GM21526 (cell line): ENCODE data around the gene RNF175.
A peak's percentile ranks its signal among the peaks of the same experiment; 100 is the strongest.
"Not testable (repeated sequence)": the region's sequence is repeated elsewhere in the genome, so short reads cannot be mapped to it uniquely, and the experiment has no call there.

Source experiments
- ATAC-seq: cut with Tn5 transposase; IDR thresholded peaks from one replicate; pipeline ENCODE4 v1.9.1; 2021; ENCODE audit warnings: moderate library complexity; ENCODE audit not compliant: unreplicated experiment, low FRiP score

Gene RNF175

DNA sequence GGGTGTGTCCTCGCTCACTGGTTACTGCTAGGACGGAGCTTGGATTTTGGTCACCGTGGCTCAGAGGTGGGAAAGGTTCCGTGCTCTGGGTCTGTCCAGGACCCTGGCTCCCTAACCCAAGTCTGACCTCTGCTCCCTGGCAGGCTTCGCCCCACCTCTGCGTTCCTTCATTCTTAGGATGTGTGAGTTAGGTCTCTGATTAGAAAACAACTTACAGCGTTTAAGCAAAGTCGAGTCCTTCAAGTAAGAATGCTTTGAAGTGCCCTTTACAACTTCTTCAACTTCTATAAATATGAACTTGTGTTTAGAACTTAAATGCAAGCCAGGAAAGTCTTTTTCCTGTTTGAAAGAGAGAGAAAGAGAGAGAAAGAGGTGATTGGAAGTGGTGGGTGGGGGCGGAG lies 74.9 kb downstream of the RNF175 start:
- ATAC-seq, result no peak

DNA sequence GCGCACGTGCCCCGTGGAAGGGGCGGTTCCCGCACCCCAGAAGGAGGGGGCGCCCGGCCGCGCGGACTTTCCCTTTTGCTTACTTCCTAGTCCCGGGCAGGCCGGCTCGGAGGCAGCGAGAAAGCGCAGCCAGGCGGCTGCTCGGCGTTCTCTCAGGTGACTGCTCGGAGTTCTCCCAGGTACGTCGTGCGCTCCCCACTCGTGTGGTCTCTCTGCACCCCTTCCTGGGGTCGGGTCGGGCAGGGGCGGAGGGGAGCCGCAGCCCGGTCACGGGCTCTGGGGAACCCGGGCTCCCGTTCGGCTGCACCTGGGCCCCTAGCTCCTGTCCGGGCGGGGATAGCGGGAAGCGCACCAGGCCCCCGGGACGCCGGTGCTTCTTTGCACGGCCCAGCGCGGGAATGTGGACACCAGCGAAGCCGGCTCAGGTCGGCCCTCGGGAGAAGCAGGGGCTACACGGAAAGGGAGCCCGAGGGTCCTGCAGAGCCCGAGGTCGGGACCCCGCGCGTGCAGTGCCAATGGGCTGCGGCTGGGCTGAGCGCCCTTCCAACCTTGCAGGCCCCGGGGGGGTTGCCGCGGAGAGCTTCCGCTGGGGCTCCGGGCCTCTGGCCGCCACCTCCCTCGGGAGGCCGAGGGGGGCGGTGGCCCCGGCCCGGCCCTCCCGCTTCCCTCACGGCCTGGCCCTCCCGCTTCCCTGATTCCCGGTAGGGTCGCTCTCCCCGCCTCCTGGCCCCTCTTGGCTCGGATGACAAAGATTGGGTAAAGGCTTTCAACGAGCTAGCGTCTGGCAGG lies 75.4 kb downstream of the RNF175 start, which contains the start of gene TLR2:
TSS of gene TLR2 (plus strand) at position 99 of the 789 bp plus-strand sequence. CDS start 18,628 bp downstream, outside the sequence.
- ATAC-seq, result peak; percentile 94

DNA sequence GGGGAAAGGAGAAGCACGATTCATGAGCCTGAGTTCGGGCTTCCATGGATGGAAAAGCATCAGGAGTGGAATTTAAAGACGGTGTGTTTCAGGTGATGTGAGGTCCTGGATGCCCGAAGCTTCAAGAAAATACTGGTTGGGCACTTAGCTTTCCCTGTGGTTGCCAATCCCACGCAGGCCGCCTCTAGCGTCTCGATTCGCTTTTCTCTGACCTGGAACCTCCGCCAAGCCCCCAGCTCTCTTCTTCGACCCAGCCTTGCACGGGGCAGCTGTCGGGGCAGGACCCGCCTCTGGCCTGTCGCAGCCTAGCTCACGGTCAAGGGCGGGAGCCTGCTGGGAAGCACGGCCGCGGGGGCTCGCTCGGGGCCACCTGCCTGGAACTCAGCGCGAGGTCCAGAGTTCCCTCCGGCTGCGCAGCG lies 76.1 kb downstream of the RNF175 start:
- ATAC-seq, result no peak

GRCh38 chr4:153679486-153679885 lies 80.3 kb downstream of the RNF175 start:
- no peak for ATAC-seq

GRCh38 chr4:153676984-153677383 lies 82.8 kb downstream of the RNF175 start:
- ATAC-seq, result no peak

- no peak for ATAC-seq
Observed at GRCh38 chr4:153676486-153676885, 83.3 kb downstream of the RNF175 start.

DNA sequence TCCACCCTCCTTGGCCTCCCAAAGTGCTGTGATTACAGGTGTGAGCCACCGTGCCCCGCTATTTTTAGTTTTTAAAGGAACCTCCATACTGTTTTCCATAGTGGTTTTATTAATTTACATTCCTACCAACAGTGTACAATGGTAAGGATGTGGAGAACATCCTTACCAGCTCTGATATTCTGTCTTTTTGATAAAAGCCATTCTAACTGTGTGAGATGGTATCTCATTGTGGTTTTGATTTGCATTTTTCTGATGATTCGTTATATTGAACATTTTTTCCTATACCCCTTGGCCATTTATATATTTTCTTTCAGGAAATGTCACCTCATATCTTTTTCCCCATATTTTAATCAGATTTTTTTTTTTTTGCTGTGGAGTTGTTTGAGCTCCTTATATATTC lies 90.0 kb downstream of the RNF175 start:
- no peak for ATAC-seq

GRCh38 chr4:153668647-153669046 lies 91.2 kb downstream of the RNF175 start:
- ATAC-seq, result no peak

DNA sequence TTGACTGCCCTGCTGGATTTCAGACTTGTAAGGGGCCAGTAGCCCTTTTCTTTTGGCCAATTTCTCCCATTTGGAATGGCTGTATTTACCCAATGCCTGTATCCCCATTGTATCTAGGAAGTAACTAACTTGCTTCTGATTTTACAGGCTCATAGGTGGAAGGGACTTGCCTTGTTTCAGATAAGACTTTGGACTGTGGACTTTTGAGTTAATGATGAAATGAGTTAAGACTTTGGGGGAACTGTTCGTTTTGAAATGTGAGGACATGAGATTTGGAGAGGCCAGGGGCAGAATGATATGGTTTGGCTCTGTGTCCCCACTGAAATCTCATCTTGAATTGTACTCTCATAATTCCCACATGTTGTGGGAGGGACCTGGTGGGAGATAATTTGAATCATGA lies 93.3 kb downstream of the RNF175 start:
- not testable (repeated sequence) for ATAC-seq

DNA sequence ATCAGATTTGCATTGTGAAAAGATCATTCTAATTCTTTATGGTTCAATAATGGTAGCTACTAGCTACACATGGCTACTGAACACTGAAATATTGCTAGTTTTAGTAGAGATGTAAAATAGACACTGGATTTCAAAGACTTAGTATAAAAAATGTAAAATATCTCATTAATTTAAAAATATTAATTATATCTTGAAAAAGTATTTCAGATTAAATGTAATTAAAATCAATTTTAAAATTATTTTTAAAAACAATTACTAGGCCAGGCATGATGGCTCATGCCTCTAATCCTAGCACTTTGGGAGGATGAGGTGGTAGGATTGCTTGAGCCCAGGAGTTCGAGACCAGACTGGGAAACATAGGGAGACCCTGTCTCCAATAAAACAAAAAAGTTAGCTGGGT lies 96.2 kb downstream of the RNF175 start:
- no peak for ATAC-seq

DNA sequence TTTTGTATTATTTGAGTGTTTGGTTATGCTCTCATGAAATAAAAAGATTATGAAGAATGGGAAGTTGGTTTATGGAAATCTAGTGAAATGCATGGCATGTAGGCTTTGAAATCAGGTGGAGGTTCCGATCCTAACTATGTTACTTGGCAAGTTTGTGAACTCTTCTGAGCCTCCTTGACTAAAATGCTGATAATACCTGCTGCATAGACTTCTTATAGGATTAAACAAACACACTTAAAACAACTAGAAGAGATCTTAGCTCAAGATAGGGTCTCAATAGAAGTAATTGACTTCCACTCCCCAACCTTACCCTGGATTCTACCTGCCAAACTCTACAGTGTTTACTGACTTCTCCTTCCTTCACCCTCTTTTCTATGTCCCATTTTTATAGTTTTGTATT lies 97.9 kb downstream of the RNF175 start:
- no peak for ATAC-seq

DNA sequence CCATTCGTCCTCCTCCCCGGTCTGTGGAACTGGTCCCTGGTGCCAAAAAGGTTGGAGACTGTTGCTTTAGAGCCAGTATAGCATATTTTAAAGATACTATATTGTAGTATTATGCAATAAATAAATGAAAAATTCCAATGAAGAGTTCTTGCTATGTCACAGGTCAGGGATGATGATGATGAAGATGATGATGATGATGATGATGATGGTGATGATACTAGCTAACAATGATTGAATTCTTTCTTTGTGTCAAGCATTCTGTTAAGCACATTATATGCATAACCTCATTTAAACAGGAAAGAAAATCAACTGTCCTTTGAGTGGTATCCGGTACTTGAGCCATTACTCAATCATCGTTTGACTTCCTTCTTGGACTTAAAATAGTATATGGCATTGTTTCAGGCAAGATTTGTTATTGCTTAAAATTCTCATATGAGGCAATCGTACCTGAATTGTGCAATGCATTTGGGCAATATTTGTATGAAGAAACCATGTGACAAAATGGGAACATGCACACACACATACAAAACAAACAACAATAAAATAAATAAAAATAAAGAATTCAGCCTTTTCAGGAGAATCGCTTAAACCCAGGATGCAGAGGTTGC lies 98.5 kb downstream of the RNF175 start:
- ATAC-seq, result no peak
